Stimulated activated CD4-positive, alpha-beta T cell treated with anti-CD3 and anti-CD28 coated beads, Interleukin-12 subunit alpha, Interleukin-12 subunit beta, amount 100 ng/mL, for 24 hours (primary cell): ENCODE results near the gene CLSTN1.

Source experiments
- DNase-seq, 2 experiments: peaks; one replicate each; pipeline ENCODE4 v3.0.0-alpha.2; 2020; ENCODE audit warnings: low read depth in 2 of 2

Gene CLSTN1

GRCh38 chr1:9823943-9824701 is at the start of gene CLSTN1:
Gene CLSTN1 (minus strand): TSS chr1:9823965. CDS start chr1:9823733, 232 bp downstream.
- DNase-seq = peak; percentile 81 to 87

- DNase-seq = no peak
Measured at GRCh38 chr1:9873385-9873784, 49.6 kb upstream of the CLSTN1 start.

- no peak for DNase-seq
Measured at GRCh38 chr1:9872430-9873165, 48.8 kb upstream of the CLSTN1 start.

GRCh38 chr1:9871707-9872425 is 48.1 kb upstream of the CLSTN1 start:
- DNase-seq = no peak

- no peak for DNase-seq
Measured at GRCh38 chr1:9871021-9871420, 47.3 kb upstream of the CLSTN1 start.

GRCh38 chr1:9870572-9870971 is 46.8 kb upstream of the CLSTN1 start:
- DNase-seq = no peak

GRCh38 chr1:9869831-9870251 is 46.1 kb upstream of the CLSTN1 start:
- DNase-seq = no peak

GRCh38 chr1:9868244-9868590 is 44.5 kb upstream of the CLSTN1 start:
- DNase-seq = no peak

GRCh38 chr1:9867408-9868243 is 43.9 kb upstream of the CLSTN1 start:
- peak; percentile 78 to 88 for DNase-seq

GRCh38 chr1:9866836-9867235 is 43.1 kb upstream of the CLSTN1 start:
- DNase-seq = no peak

GRCh38 chr1:9865724-9866123 is 42.0 kb upstream of the CLSTN1 start:
- no peak for DNase-seq

GRCh38 chr1:9863371-9863770 is 39.6 kb upstream of the CLSTN1 start:
- DNase-seq = no peak

- DNase-seq = no peak
Measured at GRCh38 chr1:9861360-9861759, 37.6 kb upstream of the CLSTN1 start.

- DNase-seq = no peak
Measured at GRCh38 chr1:9860887-9861286, 37.1 kb upstream of the CLSTN1 start.

GRCh38 chr1:9859281-9860014 is 35.7 kb upstream of the CLSTN1 start:
- no peak for DNase-seq

GRCh38 chr1:9858293-9859035 is 34.7 kb upstream of the CLSTN1 start:
- DNase-seq = no peak

GRCh38 chr1:9855186-9855585 is 31.4 kb upstream of the CLSTN1 start:
- DNase-seq = no peak

GRCh38 chr1:9853249-9853595 is 29.5 kb upstream of the CLSTN1 start:
- DNase-seq = no peak

- DNase-seq = no peak
Measured at GRCh38 chr1:9852410-9853248, 28.9 kb upstream of the CLSTN1 start.

GRCh38 chr1:9852004-9852403 is 28.2 kb upstream of the CLSTN1 start:
- DNase-seq = no peak
